NCI-H2196 treated with DMSO at 0.1 percent for 48 hours (cell line): Measurements from ENCODE around the gene AXIN2.

ENCODE experiments used
- DNase-seq: peaks from one replicate; lab custom pipeline; 2025; ENCODE audit not compliant: unreplicated experiment; lab: John Stamatoyannopoulos, UW

The AXIN2 gene

GRCh38 chr17:65554553-65555223 is 6.8 kb downstream of the AXIN2 start:
- DNase-seq, result peak; percentile 70

GRCh38 chr17:65553646-65554552 is 7.5 kb downstream of the AXIN2 start:
- DNase-seq, result no peak

DNA sequence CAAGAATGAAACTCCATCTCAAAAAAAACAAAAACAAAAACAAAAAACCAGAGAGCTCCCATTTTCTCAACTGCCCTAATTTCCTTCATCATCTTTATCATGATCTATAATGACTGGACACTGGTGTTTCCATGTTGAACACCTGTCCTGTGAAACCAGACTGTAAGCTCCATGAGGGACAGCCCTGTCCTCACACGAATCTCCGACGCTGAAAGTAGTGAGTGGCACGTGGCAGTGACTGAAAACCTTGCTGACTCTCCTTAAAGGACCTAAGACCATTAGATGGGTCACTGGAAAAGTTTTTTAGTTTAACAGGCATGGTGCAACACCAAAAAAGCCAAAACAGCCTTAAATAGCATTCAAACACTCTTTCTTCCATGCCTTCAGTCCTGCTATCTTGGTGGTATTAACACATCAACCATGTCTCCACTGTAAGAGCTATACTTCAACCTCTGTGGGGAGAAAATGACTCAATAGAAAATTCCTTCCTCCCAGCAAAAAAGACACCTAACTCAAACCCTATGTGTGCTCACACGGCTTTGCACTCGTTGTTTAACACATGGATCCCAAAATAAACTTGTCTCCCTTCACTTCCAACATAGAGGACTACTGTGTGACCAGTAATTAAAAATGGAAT is 8.3 kb downstream of the AXIN2 start:
- no peak for DNase-seq

GRCh38 chr17:65552214-65552613 is 9.2 kb downstream of the AXIN2 start:
- DNase-seq, result no peak

- no peak for DNase-seq
Measured at GRCh38 chr17:65551267-65552040, 10.0 kb downstream of the AXIN2 start.

DNA sequence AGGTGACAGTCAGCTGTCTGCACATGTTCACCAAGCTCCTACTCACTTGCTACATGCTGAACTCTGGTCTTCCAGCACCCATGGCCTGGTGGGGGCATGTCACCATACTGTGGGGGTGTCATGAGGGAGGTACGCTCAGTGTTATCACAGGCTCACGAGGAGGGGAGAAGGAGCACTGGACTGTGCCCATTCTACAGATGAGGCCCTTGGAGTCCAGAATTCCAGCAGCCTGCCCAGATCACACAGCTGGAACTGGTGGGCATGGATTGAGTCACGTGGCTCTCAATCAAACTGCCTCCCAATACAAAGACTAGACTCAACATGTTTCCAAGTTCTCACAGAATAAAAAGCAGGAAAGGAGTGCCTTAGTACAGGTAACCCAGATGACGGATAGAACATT is 10.7 kb downstream of the AXIN2 start:
- DNase-seq, result no peak

DNA sequence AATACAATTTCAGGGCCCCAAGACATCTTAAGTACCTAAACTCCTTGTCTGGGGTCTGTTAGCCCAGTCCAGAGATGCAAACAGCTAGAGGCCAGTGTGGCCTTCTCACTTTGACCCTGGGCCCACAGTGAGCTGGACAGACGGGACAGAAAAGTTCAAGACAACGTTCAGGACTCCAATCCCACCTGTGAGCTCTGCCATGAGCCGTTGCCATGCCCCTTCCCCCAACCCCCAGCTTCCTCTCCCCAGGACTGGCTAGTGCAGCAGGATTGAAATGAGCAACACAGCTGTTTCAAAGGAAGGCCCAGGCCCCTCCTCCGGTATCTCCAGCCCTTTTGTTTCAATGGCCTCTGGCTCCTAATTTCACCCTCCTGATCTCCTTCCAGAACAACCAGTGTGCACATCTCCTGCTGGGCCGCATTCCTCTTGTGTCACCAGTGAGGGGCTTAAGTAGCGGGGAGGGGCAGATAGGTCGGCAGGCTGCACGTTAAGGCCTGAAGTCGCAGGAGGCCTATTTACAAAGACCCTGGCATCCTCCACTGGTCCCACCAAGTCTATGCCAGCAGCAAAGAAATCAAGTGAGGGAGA is 11.3 kb downstream of the AXIN2 start:
- DNase-seq, result no peak

- DNase-seq, result no peak
Measured at GRCh38 chr17:65548269-65548969, 13.0 kb downstream of the AXIN2 start.

- DNase-seq, result no peak
Measured at GRCh38 chr17:65547253-65547670, 14.2 kb downstream of the AXIN2 start.

DNA sequence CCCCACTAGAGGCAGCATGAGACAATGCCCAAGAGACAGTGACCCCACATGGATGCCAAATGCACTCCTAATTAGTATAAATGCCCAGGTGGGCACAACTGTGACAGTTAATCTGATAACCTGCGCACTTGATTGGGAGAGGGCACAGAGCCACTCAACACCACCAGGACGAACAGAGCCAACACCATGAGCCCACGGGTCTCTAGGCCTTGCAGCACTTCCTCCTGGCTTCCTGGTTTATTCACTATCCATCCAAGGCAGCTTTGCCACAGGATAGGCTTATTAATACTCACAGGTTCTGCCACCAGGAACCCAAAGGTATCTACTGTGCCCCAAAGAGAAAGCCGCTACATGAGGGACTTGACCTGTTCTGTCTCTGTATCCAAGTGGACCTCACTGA is 14.9 kb downstream of the AXIN2 start:
- no peak for DNase-seq

- DNase-seq, result no peak
Measured at GRCh38 chr17:65545705-65546523, 15.5 kb downstream of the AXIN2 start.

DNA sequence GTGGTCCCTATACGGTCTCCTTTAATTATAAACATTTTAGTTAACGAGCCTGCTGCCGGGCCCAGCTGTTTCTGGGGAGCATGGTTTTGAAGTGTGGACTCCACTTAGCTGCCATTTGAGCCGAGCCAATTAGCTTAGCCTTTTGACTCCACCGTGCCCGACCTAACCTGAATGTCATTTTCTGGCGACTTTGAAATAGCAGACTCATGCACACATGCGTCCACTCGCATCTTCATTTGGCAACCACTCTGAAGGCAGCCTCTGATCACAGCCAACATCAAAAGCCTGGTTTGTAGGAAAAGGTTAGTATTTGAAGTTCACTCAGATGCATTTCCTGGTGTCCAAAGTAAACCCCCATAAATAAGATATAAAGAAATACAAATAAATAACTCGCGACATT is 16.8 kb downstream of the AXIN2 start:
- DNase-seq, result no peak

- no peak for DNase-seq
Measured at GRCh38 chr17:65542610-65543009, 18.8 kb downstream of the AXIN2 start.

DNA sequence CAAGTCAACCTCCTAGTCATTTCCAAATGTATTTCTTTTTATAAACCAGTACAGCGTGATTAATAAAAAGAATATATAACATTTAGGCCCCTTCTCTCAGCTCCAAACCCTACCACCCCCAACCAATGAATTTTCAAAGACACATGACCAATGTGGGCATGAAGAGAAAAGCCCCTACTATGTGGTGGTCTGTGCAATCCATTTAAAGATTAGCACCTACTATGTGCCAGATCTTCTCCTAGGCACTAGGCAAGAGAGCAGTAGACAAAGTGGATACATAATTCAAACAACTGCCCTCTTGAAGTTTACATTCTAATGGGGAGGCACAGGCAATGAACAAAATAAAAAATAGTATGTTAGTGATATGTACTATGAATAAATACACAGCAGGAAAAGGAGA is 19.4 kb downstream of the AXIN2 start:
- DNase-seq, result no peak

DNA sequence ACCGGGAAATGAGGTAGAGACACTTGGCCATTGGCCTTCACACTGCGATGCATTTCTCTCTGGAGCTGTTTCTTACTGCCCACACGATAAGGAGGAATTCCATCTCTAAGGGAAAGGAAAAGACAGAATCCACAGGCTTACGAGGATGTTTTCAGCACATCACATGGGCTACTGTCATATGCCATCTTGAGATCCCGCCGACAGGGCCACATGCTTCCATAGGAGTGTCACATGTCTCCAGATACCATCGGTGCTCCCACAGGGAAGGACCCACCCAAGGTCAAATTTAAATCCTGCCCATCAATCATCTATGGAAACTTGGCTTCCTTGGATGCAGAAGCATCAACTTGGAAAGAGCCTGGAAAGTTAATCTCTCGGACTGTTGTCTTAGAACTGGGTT is 20.0 kb downstream of the AXIN2 start:
- no peak for DNase-seq

DNA sequence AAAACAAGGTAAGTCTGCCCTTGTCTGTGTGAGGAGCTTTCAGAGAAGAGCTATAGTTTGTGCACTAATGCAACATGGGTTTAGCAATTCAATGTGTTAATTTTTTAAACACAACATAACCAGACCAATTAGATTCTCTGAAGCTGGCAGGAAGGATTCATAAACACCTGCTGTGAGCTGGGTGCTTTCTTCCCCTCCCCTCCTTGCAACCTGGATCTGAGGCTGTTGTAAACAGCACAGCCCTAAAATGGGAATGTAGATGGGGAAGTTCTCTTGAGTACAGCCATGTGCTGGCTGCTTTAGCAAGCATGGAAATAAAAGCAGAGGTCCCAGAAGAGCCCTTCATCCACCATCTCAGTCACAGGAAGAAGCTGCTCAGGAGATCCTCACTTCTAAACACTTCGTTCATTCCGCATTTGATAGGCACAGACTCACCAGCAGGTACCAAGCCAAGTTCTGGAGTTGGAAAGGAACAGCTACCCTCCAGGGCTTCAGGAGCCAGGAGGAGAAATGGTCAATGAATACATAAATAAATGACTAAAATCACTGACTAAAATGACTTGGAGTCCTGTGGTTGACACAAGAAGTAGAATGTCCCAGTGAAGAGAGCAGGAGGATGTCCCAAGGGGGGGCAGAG is 21.7 kb downstream of the AXIN2 start:
- DNase-seq, result no peak

DNA sequence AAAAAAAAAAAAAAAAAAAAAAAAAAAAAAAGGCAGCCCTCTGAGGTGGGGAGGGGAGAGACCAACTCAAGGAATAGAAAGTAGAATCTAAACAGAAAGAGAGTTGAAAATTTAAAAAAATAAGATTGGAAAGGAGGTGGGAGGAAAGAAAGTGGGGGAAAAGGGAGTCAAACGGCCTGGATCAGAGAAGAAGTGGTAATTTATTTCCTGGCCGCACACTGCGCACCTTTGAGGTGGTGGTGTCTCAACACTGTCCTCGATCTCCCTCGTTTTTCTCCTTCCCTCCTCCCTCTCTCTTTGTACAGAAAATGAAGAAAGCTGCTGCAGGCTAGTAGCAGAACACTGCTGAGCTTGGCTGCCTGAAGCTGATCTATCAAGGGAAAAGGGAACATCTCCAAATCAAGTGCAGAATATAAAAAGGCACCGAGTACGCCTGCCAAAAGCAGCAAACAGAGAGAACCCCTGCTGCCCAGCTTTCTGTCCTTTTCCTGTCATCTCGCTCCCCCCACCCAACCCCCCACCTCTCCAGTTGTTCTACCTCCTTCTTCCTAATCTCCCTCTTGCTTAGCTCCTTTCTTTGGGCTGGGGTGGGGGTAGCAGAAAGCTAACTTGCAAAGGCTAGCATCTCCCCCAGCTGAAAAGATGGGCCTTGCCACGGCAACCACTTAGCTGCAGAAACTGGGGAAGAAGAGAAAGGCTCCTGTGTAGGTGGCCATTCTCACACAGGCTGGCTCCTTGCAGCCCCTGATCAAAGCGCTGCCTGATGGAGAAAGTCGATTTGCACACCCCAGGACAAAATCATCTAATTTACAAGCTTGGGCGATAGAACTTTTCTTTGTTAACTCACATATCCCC is 22.5 kb downstream of the AXIN2 start:
- DNase-seq, result no peak
